Measurements from ENCODE around the gene RNF144A.

GRCh38 chr2:6947929-6948676, 30.9 kb downstream of the RNF144A start:
- TF ChIP-seq, protein P1, sequence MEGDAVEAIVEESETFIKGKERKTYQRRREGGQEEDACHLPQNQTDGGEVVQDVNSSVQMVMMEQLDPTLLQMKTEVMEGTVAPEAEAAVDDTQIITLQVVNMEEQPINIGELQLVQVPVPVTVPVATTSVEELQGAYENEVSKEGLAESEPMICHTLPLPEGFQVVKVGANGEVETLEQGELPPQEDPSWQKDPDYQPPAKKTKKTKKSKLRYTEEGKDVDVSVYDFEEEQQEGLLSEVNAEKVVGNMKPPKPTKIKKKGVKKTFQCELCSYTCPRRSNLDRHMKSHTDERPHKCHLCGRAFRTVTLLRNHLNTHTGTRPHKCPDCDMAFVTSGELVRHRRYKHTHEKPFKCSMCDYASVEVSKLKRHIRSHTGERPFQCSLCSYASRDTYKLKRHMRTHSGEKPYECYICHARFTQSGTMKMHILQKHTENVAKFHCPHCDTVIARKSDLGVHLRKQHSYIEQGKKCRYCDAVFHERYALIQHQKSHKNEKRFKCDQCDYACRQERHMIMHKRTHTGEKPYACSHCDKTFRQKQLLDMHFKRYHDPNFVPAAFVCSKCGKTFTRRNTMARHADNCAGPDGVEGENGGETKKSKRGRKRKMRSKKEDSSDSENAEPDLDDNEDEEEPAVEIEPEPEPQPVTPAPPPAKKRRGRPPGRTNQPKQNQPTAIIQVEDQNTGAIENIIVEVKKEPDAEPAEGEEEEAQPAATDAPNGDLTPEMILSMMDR (IDR thresholded peaks at IDR 0.05) = no peak
- TF ChIP-seq POLR2AphosphoS5 (IDR thresholded peaks at IDR 0.05) (no peak), EP300 (IDR thresholded peaks at IDR 0.05) (no peak), POLR2A (IDR thresholded peaks at IDR 0.05) (no peak)

Data from suprapubic skin (tissue), 4 donors.